Measurements from ENCODE around the gene LGMN.

DNA sequence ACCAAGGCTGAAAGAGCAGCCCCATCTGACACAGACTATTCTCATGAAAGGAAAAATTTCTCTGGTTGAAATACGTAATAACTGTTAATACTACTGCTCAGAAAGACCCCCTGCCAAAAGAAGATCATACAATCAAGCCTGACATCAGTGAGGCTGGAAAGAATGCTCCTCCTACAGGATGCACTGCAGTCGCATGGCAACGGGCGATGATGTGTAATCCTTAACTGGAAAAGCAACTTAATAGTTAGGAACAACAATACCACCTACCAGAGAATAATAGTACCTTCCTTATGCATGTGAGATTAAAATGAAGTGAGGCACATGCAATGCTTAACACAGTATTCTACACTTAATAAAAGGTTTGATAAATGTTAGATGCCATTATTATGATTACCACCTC, 44.5 kb upstream of the LGMN start:
- TF ChIP-seq, protein P1, sequence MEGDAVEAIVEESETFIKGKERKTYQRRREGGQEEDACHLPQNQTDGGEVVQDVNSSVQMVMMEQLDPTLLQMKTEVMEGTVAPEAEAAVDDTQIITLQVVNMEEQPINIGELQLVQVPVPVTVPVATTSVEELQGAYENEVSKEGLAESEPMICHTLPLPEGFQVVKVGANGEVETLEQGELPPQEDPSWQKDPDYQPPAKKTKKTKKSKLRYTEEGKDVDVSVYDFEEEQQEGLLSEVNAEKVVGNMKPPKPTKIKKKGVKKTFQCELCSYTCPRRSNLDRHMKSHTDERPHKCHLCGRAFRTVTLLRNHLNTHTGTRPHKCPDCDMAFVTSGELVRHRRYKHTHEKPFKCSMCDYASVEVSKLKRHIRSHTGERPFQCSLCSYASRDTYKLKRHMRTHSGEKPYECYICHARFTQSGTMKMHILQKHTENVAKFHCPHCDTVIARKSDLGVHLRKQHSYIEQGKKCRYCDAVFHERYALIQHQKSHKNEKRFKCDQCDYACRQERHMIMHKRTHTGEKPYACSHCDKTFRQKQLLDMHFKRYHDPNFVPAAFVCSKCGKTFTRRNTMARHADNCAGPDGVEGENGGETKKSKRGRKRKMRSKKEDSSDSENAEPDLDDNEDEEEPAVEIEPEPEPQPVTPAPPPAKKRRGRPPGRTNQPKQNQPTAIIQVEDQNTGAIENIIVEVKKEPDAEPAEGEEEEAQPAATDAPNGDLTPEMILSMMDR (IDR thresholded peaks at IDR 0.05) = no peak
- TF ChIP-seq POLR2A (IDR thresholded peaks at IDR 0.05; ENCODE audit: low read depth) = no peak
- no peak for TF ChIP-seq EP300 (IDR thresholded peaks at IDR 0.05)

All from esophagus muscularis mucosa (tissue), 4 donors.